ENCODE measurements around the gene ANKRD31. TPM values are rescaled to one million over a fixed set of nuclear protein-coding genes. Genes with fewer than 3 reads are reported as not detected.
"Not testable (repeated sequence)": the region's sequence is repeated elsewhere in the genome, so short reads cannot be mapped to it uniquely, and the experiment has no call there.

Gene ANKRD31
- total and polyA plus RNA-seq, 11 donors, result 0.04 to 0.17 (median 0.09) TPM; not detected in 5

GRCh38 chr5:75226916-75227315, 9.8 kb downstream of the ANKRD31 start:
- 71 to 76% (median 72%) methylated on average over 2 of the region's 2 CpGs for WGBS, 4 donors
- H3K4me3 ChIP-seq, result no peak overlapping the region
- TF ChIP-seq POLR2A (IDR thresholded peaks at IDR 0.05) (no peak), CTCF (IDR thresholded peaks at IDR 0.05) (no peak)
- no peaks in the 10 kb centered on the region for H3K36me3 ChIP-seq
- intact Hi-C loops (cut with DNase I), result no loop called here
- DNase-seq, result no peak
- no peaks in the 10 kb centered on the region for H3K27me3 ChIP-seq
- H3K4me1 ChIP-seq, result no peaks in the 10 kb centered on the region
- no peak for ATAC-seq
- H3K27ac ChIP-seq, result no peak overlapping the region
- H3K9me3 ChIP-seq, result no peaks in the 10 kb centered on the region

- TF ChIP-seq CTCF (IDR thresholded peaks at IDR 0.05) (no peak), POLR2A (IDR thresholded peaks at IDR 0.05) (no peak)
- Histone ChIP-seq H3K27ac (no peak overlapping the region), H3K27me3 (no peaks in the 10 kb centered on the region), H3K36me3 (no peaks in the 10 kb centered on the region), H3K4me1 (no peaks in the 10 kb centered on the region), H3K4me3 (no peak overlapping the region), H3K9me3 (no peaks in the 10 kb centered on the region)
- intact Hi-C loops (cut with DNase I), result no loop called here
- DNase-seq (no peak), ATAC-seq (no peak)
These were observed 11.2 kb downstream of the ANKRD31 start for GRCh38 chr5:75225506-75225905.

GRCh38 chr5:75220787-75221186, 15.9 kb downstream of the ANKRD31 start:
- DNase-seq, result not testable (repeated sequence)

GRCh38 chr5:75214928-75215327, 21.8 kb downstream of the ANKRD31 start:
- Histone ChIP-seq H3K4me3 (no peak overlapping the region), H3K4me1 (no peaks in the 10 kb centered on the region), H3K9me3 (peaks cover 0 to 19% (median 0%) of the 10 kb centered on the region in 12 donors), H3K36me3 (no peaks in the 10 kb centered on the region), H3K27me3 (no peaks in the 10 kb centered on the region), H3K27ac (no peak overlapping the region)
- ATAC-seq (no peak), DNase-seq (no peak)
- WGBS, 4 donors, result 62 to 75% (median 68%) methylated on average over 4 of the region's 4 CpGs
- intact Hi-C loops (cut with DNase I), result no loop called here
- TF ChIP-seq CTCF (IDR thresholded peaks at IDR 0.05), result no peak
- TF ChIP-seq POLR2A (IDR thresholded peaks at IDR 0.05), result no peak

More at GRCh38 chr5:75220787-75221186, 15.9 kb downstream of the ANKRD31 start:
- H3K27me3 ChIP-seq; ATAC-seq; intact Hi-C loops (cut with DNase I); H3K36me3 ChIP-seq; H3K4me3 ChIP-seq; H3K27ac ChIP-seq; H3K4me1 ChIP-seq: not testable (repeated sequence)
- WGBS, 4 donors, result 71 to 83% (median 76%) methylated on average over 2 of the region's 2 CpGs
- H3K9me3 ChIP-seq, result peaks cover 0 to 21% (median 0%) of the 10 kb centered on the region in 12 donors

- Histone ChIP-seq H3K36me3 (no peaks in the 10 kb centered on the region), H3K4me1 (no peaks in the 10 kb centered on the region), H3K9me3 (peaks cover 0 to 19% (median 0%) of the 10 kb centered on the region in 12 donors), H3K4me3 (no peak overlapping the region), H3K27me3 (no peaks in the 10 kb centered on the region), H3K27ac (no peak overlapping the region)
- intact Hi-C loops (cut with DNase I), result no loop called here
- ATAC-seq (no peak), DNase-seq (no peak)
- WGBS, 4 donors, result 63 to 90% (median 80%) methylated on average over 2 of the region's 2 CpGs
- TF ChIP-seq POLR2A (IDR thresholded peaks at IDR 0.05) (no peak), CTCF (IDR thresholded peaks at IDR 0.05) (no peak)
These were observed 22.3 kb downstream of the ANKRD31 start for GRCh38 chr5:75214409-75214808.
